Measurements from ENCODE around the gene RALGAPA2.

GRCh38 chr20:20466341-20466879, 246.0 kb downstream of the RALGAPA2 start:
- TF ChIP-seq CTCF (conservative IDR thresholded peaks at IDR 0.05; ENCODE audit: low read depth in 2 of 2) (no peak), REST (IDR thresholded peaks at IDR 0.05; ENCODE audit: unreplicated experiment) (no peak), EZH2phosphoT487 (IDR thresholded peaks at IDR 0.05; ENCODE audit: unreplicated experiment) (no peak), POLR2AphosphoS5 (IDR thresholded peaks at IDR 0.05; ENCODE audit: low read depth) (no peak), EZH2 (IDR thresholded peaks at IDR 0.05; ENCODE audit: low read depth, unreplicated experiment) (no peak), JUNB (IDR thresholded peaks at IDR 0.05; ENCODE audit: unreplicated experiment) (no peak), STAT1 (IDR thresholded peaks at IDR 0.05; ENCODE audit: unreplicated experiment) (no peak), ZNF114 (CRISPR knock-in tag; IDR thresholded peaks at IDR 0.05) (no peak), CREB1 (CRISPR knock-in tag; IDR thresholded peaks at IDR 0.05; ENCODE audit: low read depth) (no peak), ETS1 (IDR thresholded peaks at IDR 0.05) (no peak), ZNF462 (CRISPR knock-in tag; IDR thresholded peaks at IDR 0.05) (no peak), ZNF331 (CRISPR knock-in tag; IDR thresholded peaks at IDR 0.05; ENCODE audit: low read depth) (no peak), NANOG (IDR thresholded peaks at IDR 0.05; ENCODE audit: borderline replicate concordance) (no peak)
